ENCODE measurements around the gene GAP43. TPM values are rescaled to one million over a fixed set of nuclear protein-coding genes. Genes with fewer than 3 reads are reported as not detected.

GAP43 gene
- total RNA-seq, 3 donors from 2014 or later, result 0.16 TPM; not detected in 2

DNA sequence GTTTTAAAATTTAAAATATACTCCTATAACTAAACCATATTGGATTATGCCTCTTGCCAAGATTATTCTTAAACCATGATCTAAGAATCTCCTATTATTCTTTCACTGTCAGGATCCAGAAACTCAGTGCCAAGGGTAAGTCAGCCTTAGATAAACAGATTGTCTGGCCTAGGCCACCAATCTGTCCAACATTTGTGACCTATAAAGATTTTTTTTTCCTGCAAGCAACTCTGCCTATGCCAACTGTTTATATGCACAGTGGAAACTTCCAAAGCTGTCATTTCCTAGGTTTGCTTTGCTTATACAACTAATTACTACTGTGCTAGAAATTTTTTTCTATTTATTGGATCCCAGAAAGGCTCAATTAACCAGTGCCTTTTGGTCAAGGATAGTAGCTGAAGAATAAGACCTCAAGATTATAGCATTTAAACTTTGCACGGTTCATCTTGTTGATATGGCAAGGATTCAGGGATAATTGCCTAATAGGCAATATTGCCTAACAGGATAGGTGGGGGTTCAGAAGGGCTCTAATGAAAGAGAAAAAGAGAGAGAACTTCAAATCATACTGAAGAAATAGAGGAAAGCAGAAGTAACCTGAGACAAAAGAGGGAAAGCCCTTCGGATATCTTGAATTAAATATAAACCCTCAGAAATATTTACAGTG, 22.8 kb downstream of the GAP43 start:
- H3K9me3 ChIP-seq, result no peaks in the 10 kb centered on the region
- H3K36me3 ChIP-seq, result no peaks in the 10 kb centered on the region
- H3K27me3 ChIP-seq, result no peaks in the 10 kb centered on the region
- TF ChIP-seq CTCF (IDR thresholded peaks at IDR 0.05) (no peak), POLR2A (IDR thresholded peaks at IDR 0.05) (no peak)
- DNase-seq (ENCODE audit: low spot score in 2 of 2), result no peak
- no peak overlapping the region for H3K27ac ChIP-seq
- H3K4me3 ChIP-seq, result no peak overlapping the region
- intact Hi-C loops (cut with DNase I; ENCODE audit: low total_unique reads), result no loop called here
- H3K4me1 ChIP-seq, result no peaks in the 10 kb centered on the region

GRCh38 chr3:115648559-115648958, 25.2 kb downstream of the GAP43 start:
- DNase-seq (ENCODE audit: low spot score in 2 of 2), result no peak
- H3K36me3 ChIP-seq, result no peaks in the 10 kb centered on the region
- intact Hi-C loops (cut with DNase I; ENCODE audit: low total_unique reads), result no loop called here
- TF ChIP-seq CTCF (IDR thresholded peaks at IDR 0.05), result no peak
- no peak for TF ChIP-seq POLR2AphosphoS5 (IDR thresholded peaks at IDR 0.05)
- TF ChIP-seq POLR2A (IDR thresholded peaks at IDR 0.05), result no peak
- H3K4me3 ChIP-seq, result no peak overlapping the region
- H3K4me1 ChIP-seq, result no peaks in the 10 kb centered on the region
- H3K27ac ChIP-seq, result no peak overlapping the region
- H3K9me3 ChIP-seq, result no peaks in the 10 kb centered on the region
- no peaks in the 10 kb centered on the region for H3K27me3 ChIP-seq

- intact Hi-C loops (cut with DNase I; ENCODE audit: low total_unique reads), result no loop called here
- H3K27me3 ChIP-seq, result no peaks in the 10 kb centered on the region
- H3K4me1 ChIP-seq, result no peaks in the 10 kb centered on the region
- TF ChIP-seq POLR2A (IDR thresholded peaks at IDR 0.05) (no peak), CTCF (IDR thresholded peaks at IDR 0.05) (no peak), POLR2AphosphoS5 (IDR thresholded peaks at IDR 0.05) (no peak)
- H3K9me3 ChIP-seq, result no peaks in the 10 kb centered on the region
- no peaks in the 10 kb centered on the region for H3K36me3 ChIP-seq
- H3K27ac ChIP-seq, result no peak overlapping the region
- no peak overlapping the region for H3K4me3 ChIP-seq
- DNase-seq (ENCODE audit: low spot score in 2 of 2), result no peak
Measured at GRCh38 chr3:115651087-115651486, 27.8 kb downstream of the GAP43 start.

- H3K4me3 ChIP-seq, result no peak overlapping the region
- no peaks in the 10 kb centered on the region for H3K27me3 ChIP-seq
- no peak overlapping the region for H3K27ac ChIP-seq
- intact Hi-C loops (cut with DNase I; ENCODE audit: low total_unique reads), result no loop called here
- DNase-seq (ENCODE audit: low spot score in 2 of 2), result no peak
- no peak for TF ChIP-seq POLR2A (IDR thresholded peaks at IDR 0.05)
- TF ChIP-seq CTCF (IDR thresholded peaks at IDR 0.05), result no peak
- no peak for TF ChIP-seq POLR2AphosphoS5 (IDR thresholded peaks at IDR 0.05)
- H3K9me3 ChIP-seq, result no peaks in the 10 kb centered on the region
- H3K4me1 ChIP-seq, result no peaks in the 10 kb centered on the region
- H3K36me3 ChIP-seq, result no peaks in the 10 kb centered on the region
Measured at GRCh38 chr3:115651599-115651998, 28.3 kb downstream of the GAP43 start.

DNA sequence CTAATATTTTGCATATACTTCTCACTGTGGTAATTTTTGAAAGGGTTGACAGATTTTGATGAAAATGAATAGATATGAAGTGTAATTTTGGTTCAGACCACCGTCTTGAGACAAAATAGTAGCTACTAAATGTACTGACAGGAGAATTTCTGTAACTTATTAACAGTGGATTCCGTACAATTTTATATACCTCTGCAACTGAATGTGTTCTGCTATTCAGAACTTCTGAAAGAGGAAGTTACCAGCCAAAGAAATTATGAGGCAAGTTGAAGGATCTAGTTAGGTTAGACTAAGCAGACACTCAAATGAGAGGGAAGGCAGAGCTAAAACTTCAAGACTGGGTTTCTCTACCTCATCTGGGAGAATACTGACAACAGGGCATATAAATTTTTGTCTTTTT, 29.4 kb downstream of the GAP43 start:
- no peaks in the 10 kb centered on the region for H3K36me3 ChIP-seq
- H3K27ac ChIP-seq, result no peak overlapping the region
- no peak overlapping the region for H3K4me3 ChIP-seq
- H3K4me1 ChIP-seq, result no peaks in the 10 kb centered on the region
- intact Hi-C loops (cut with DNase I; ENCODE audit: low total_unique reads), result no loop called here
- DNase-seq (ENCODE audit: low spot score in 2 of 2), result no peak
- H3K9me3 ChIP-seq, result no peaks in the 10 kb centered on the region
- TF ChIP-seq POLR2A (IDR thresholded peaks at IDR 0.05) (no peak), POLR2AphosphoS5 (IDR thresholded peaks at IDR 0.05) (no peak), CTCF (IDR thresholded peaks at IDR 0.05) (no peak)
- H3K27me3 ChIP-seq, result no peaks in the 10 kb centered on the region

Data from breast epithelium (tissue), 4 donors.